PFSK-1 (cell line): ENCODE measurements around the gene GRHPR.

ENCODE experiments used
- FOXP2 ChIP-seq: optimal IDR thresholded peaks from 2 replicates; pipeline ENCODE3; 2011; ENCODE audit warnings: borderline replicate concordance, control low read depth, inconsistent platforms; ENCODE audit not compliant: insufficient read depth; ENCODE audit errors: extremely low read length, extremely low read depth
- POLR2AphosphoS5 ChIP-seq: IDR thresholded peaks from 2 replicates; pipeline ENCODE4 v1.6.1; 2012; ENCODE audit warnings: low read depth, mild to moderate bottlenecking, control low read depth, low read length, moderate library complexity
- SIN3A ChIP-seq: IDR thresholded peaks from 2 replicates; pipeline ENCODE4 v1.6.1; 2012; ENCODE audit warnings: mild to moderate bottlenecking, low read length, moderate library complexity, borderline replicate concordance; ENCODE audit not compliant: insufficient read depth
- TAF1 ChIP-seq: IDR thresholded peaks from 2 replicates; pipeline ENCODE4 v1.6.1; 2012; ENCODE audit warnings: low read length, control low read depth, borderline replicate concordance; ENCODE audit not compliant: insufficient read depth
- TF ChIP-seq, protein P1 (sequence below), 2 experiments: IDR thresholded peaks; 2 replicates each; pipeline versions ENCODE4 v1.6.1 to v1.8.0; 2011 to 2012; ENCODE audit warnings: low read depth in 2 of 2, low read length in 2 of 2, control low read depth in 1 of 2, inconsistent platforms in 1 of 2, mild to moderate bottlenecking in 1 of 2, moderate library complexity in 1 of 2; ENCODE audit not compliant: insufficient read depth in 1 of 2

Gene GRHPR

DNA sequence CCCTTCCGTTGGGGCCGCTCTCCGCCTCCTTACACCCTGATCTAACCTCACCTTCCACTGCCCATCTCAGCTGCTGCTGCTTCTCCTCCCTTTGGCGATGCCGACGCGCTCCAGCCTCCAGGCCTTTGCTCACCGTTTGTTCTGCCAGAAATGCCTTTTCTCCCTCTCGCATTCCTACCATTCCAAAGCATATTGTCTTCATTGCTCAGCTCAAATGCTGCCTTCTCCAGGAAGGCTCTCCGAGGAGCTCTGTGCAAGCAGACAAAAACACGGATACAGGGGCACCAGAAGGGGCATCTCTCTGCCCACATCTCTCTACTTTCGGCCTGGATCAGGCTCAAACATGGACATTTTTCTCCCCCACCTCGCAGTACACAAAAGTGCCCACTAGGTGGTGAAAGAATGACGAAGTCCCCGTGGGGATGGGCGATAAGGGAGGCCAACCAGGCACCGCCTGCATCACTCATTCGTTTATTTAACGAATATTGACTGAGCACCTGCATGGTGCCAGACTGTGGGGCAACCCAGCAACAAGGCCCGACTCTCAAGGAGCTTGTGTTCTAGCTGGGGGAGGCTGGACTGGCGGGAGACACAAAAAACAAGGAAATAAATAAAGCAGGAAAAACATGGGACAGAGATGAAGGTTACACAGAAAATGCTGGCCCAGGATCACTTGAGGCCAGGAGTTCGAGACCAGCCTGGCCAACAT, 7.3 kb upstream of the GRHPR start:
- TF ChIP-seq SIN3A: no peak
- TF ChIP-seq FOXP2: no peak
- TF ChIP-seq, protein P1, sequence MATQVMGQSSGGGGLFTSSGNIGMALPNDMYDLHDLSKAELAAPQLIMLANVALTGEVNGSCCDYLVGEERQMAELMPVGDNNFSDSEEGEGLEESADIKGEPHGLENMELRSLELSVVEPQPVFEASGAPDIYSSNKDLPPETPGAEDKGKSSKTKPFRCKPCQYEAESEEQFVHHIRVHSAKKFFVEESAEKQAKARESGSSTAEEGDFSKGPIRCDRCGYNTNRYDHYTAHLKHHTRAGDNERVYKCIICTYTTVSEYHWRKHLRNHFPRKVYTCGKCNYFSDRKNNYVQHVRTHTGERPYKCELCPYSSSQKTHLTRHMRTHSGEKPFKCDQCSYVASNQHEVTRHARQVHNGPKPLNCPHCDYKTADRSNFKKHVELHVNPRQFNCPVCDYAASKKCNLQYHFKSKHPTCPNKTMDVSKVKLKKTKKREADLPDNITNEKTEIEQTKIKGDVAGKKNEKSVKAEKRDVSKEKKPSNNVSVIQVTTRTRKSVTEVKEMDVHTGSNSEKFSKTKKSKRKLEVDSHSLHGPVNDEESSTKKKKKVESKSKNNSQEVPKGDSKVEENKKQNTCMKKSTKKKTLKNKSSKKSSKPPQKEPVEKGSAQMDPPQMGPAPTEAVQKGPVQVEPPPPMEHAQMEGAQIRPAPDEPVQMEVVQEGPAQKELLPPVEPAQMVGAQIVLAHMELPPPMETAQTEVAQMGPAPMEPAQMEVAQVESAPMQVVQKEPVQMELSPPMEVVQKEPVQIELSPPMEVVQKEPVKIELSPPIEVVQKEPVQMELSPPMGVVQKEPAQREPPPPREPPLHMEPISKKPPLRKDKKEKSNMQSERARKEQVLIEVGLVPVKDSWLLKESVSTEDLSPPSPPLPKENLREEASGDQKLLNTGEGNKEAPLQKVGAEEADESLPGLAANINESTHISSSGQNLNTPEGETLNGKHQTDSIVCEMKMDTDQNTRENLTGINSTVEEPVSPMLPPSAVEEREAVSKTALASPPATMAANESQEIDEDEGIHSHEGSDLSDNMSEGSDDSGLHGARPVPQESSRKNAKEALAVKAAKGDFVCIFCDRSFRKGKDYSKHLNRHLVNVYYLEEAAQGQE (IDR thresholded peaks at IDR 0.05; ENCODE audit: insufficient read depth in 1 of 2, low read depth in 2 of 2, low read length in 2 of 2): no peak
- no peak for TF ChIP-seq POLR2AphosphoS5
- TF ChIP-seq TAF1: no peak

DNA sequence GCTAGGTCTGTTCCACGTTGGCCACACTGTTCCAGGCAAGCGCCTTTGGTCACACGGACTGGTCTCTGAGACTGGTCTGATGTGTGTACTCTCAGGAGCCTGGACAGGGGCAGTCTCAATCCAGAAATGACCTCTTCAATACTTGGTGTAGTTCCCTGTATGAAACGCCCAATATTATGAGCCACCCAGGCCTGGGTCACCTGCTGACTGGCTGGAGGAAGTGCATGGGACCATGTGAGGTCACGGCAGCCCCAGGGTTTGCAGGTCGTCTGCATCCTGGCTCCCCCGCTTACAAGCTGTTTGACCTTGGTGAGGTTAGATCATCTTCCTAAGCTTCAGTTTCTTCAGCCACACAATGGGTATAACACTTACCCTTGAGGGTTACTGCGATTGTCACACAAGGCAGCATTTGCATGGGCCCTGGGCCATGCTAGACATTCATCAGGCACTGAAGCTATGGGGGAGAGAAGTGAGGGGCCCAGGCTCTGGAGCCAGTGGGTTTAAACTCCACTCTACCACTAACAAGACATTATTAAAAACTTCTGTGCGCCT, 5.2 kb upstream of the GRHPR start:
- no peak for TF ChIP-seq POLR2AphosphoS5
- TF ChIP-seq, protein P1 (IDR thresholded peaks at IDR 0.05; ENCODE audit: insufficient read depth in 1 of 2, low read depth in 2 of 2, low read length in 2 of 2): no peak
- TF ChIP-seq FOXP2: no peak
- no peak for TF ChIP-seq TAF1
- no peak for TF ChIP-seq SIN3A

DNA sequence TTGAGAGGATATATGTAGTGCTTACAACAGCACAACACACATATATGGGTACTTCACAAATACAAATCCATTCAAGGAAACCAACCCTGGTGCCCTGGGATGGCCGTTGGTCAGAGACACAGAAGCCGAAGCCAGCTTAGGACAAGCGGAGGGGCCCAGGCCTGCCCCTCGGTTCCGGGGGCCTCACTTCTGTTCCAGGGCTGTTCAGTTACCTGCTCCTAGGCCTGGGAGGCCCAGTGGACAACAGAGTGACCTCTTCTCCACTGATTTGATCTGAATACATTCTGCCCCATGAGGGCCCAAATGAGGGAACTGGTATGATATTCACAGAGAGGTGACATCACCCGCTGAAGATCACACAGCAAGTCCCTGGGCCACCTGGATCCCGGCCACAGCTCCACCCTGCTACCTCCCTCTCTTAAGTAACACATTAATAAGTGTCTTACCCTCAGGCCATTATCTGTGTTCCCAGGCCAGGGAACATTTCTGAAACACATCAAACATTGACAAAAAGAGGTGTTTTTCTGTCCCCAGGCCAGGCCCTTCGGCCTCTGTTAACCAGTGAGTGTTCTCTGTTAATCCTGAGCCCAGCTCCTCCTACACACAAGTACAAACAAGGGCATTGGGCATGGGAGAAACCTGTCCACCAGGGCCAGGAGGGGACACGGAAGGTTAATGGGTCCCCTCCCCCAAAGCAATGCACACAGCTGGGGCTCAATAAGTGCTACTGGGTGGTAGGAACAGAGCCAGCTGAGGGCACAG, 4.5 kb upstream of the GRHPR start:
- TF ChIP-seq, protein P1 (IDR thresholded peaks at IDR 0.05; ENCODE audit: insufficient read depth in 1 of 2, low read depth in 2 of 2, low read length in 2 of 2): no peak
- TF ChIP-seq FOXP2: no peak
- no peak for TF ChIP-seq SIN3A
- no peak for TF ChIP-seq TAF1
- TF ChIP-seq POLR2AphosphoS5: no peak

DNA sequence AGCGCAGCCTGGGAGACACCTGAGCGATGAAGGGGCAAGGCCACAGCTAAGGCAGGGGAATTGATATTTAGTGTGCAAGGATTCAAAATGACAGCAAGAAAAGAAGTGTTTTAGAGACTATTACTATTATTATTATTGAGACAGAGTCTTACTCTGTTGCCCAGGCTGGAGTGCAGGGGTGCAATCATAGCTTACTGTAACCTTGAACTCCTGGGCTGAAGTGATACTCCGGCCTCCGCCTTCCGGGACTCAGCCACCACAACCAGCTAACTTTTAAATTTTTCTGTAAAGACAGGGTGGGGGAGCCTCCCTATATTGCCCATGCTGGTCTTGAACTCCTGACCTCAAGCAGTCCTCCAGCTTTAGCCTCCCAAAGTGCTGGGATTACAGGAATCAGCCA, 3.3 kb upstream of the GRHPR start:
- TF ChIP-seq POLR2AphosphoS5: no peak
- no peak for TF ChIP-seq FOXP2
- TF ChIP-seq, protein P1 (IDR thresholded peaks at IDR 0.05; ENCODE audit: insufficient read depth in 1 of 2, low read depth in 2 of 2, low read length in 2 of 2): no peak
- TF ChIP-seq SIN3A: no peak
